ENCODE results near the gene MYO1D. TPM values are rescaled to one million over a fixed set of nuclear protein-coding genes. Genes with fewer than 3 reads are reported as not detected.

The MYO1D gene
- total RNA-seq, 1 experiment from 2014 or later, result 23.5 TPM

GRCh38 chr17:32575852-32576251 is 301.1 kb downstream of the MYO1D start:
- ChIA-PET CTCF (no interaction called here), POLR2A (ENCODE audit: unreplicated experiment) (no interaction called here)
- no peak for TF ChIP-seq EZH2 (IDR thresholded peaks at IDR 0.05; ENCODE audit: low read length, unreplicated experiment)
- BruUV-seq (replicated peaks), result no TSS peak
- Histone ChIP-seq H3K36me3 (ENCODE audit: low read depth, low read length) (no peaks in the 10 kb centered on the region), H4K20me1 (ENCODE audit: low read length) (no peaks in the 10 kb centered on the region), H3K27ac (ENCODE audit: low read length) (no peak overlapping the region), H3K9me2 (replicated peaks; ENCODE audit: low read length) (no peaks in the 10 kb centered on the region), H3K4me3 (ENCODE audit: low read length) (no peak overlapping the region), H3K4me2 (ENCODE audit: low read length) (no peak overlapping the region), H3K9me3 (ENCODE audit: low read length) (no peaks in the 10 kb centered on the region), H3K79me2 (ENCODE audit: low read length) (no peaks in the 10 kb centered on the region), H3K27me3 (ENCODE audit: low read length) (no peaks in the 10 kb centered on the region), H3K4me1 (ENCODE audit: insufficient read depth, low read length) (no peaks in the 10 kb centered on the region), H3K9ac (ENCODE audit: low read length) (no peak overlapping the region), H2AFZ (ENCODE audit: low read length) (no peak overlapping the region), H3F3A (ENCODE audit: low read length, unreplicated experiment) (no peaks in the 10 kb centered on the region)
- DNase-seq (no peak), ATAC-seq (no peak)
- intact Hi-C loops (cut with micrococcal nuclease), result no loop called here

GRCh38 chr17:32570081-32570396 is 306.9 kb downstream of the MYO1D start:
- no peak for DNase-seq
- no peak overlapping the region for H3K4me3 ChIP-seq (ENCODE audit: low read length)
- no peaks in the 10 kb centered on the region for H3F3A ChIP-seq (ENCODE audit: low read length, unreplicated experiment)
- no peak overlapping the region for H2AFZ ChIP-seq (ENCODE audit: low read length)
- peaks cover 22% of the 10 kb centered on the region for H3K4me1 ChIP-seq (ENCODE audit: insufficient read depth, low read length)
- H3K4me2 ChIP-seq (ENCODE audit: low read length), result peak overlapping the region; percentile 32
- TF ChIP-seq EZH2 (IDR thresholded peaks at IDR 0.05; ENCODE audit: low read length, unreplicated experiment) (no peak), CTCF (conservative IDR thresholded peaks at IDR 0.05; ENCODE audit: low read depth, low read length) (no peak), EZH2phosphoT487 (IDR thresholded peaks at IDR 0.05; ENCODE audit: borderline replicate concordance, low read length) (no peak)
- H4K20me1 ChIP-seq (ENCODE audit: low read length), result no peaks in the 10 kb centered on the region
- CTCF ChIA-PET, result no interaction called here
- no peaks in the 10 kb centered on the region for H3K27me3 ChIP-seq (ENCODE audit: low read length)
- no peaks in the 10 kb centered on the region for H3K79me2 ChIP-seq (ENCODE audit: low read length)
- intact Hi-C loops (cut with micrococcal nuclease), result no loop called here
- no peaks in the 10 kb centered on the region for H3K9me2 ChIP-seq (replicated peaks; ENCODE audit: low read length)
- no peak overlapping the region for H3K9ac ChIP-seq (ENCODE audit: low read length)
- POLR2A ChIA-PET (ENCODE audit: unreplicated experiment), result no interaction called here
- ATAC-seq, result no peak
- no peaks in the 10 kb centered on the region for H3K36me3 ChIP-seq (ENCODE audit: low read depth, low read length)
- no peaks in the 10 kb centered on the region for H3K9me3 ChIP-seq (ENCODE audit: low read length)
- no TSS peak for BruUV-seq (replicated peaks)
- peak overlapping the region; percentile 72 for H3K27ac ChIP-seq (ENCODE audit: low read length)

GRCh38 chr17:32569171-32570080 is 307.5 kb downstream of the MYO1D start:
- Histone ChIP-seq H3K27ac (ENCODE audit: low read length) (peak overlapping the region; percentile 72), H3K9ac (ENCODE audit: low read length) (no peak overlapping the region), H3K4me3 (ENCODE audit: low read length) (no peak overlapping the region), H3K4me2 (ENCODE audit: low read length) (peak overlapping the region; percentile 34), H3K79me2 (ENCODE audit: low read length) (no peaks in the 10 kb centered on the region), H3K4me1 (ENCODE audit: insufficient read depth, low read length) (peaks cover 26% of the 10 kb centered on the region), H4K20me1 (ENCODE audit: low read length) (no peaks in the 10 kb centered on the region), H3K9me3 (ENCODE audit: low read length) (no peaks in the 10 kb centered on the region), H3F3A (ENCODE audit: low read length, unreplicated experiment) (no peaks in the 10 kb centered on the region), H2AFZ (ENCODE audit: low read length) (no peak overlapping the region), H3K36me3 (ENCODE audit: low read depth, low read length) (no peaks in the 10 kb centered on the region), H3K27me3 (ENCODE audit: low read length) (no peaks in the 10 kb centered on the region), H3K9me2 (replicated peaks; ENCODE audit: low read length) (no peaks in the 10 kb centered on the region)
- no TSS peak for BruUV-seq (replicated peaks)
- CTCF ChIA-PET, result no interaction called here
- TF ChIP-seq EZH2phosphoT487 (IDR thresholded peaks at IDR 0.05; ENCODE audit: borderline replicate concordance, low read length), result no peak
- TF ChIP-seq CTCF (conservative IDR thresholded peaks at IDR 0.05; ENCODE audit: low read depth, low read length), result no peak
- no peak for TF ChIP-seq EZH2 (IDR thresholded peaks at IDR 0.05; ENCODE audit: low read length, unreplicated experiment)
- intact Hi-C loops (cut with micrococcal nuclease), result no loop called here
- DNase-seq, result peak; percentile 77
- ATAC-seq, result peak; percentile 80
- POLR2A ChIA-PET (ENCODE audit: unreplicated experiment), result no interaction called here
